Sigmoid colon (tissue), 7 donors: Measurements from ENCODE around the gene PHACTR3. TPM values are rescaled to one million over a fixed set of nuclear protein-coding genes. Genes with fewer than 3 reads are reported as not detected.

Experiments used
- DNase-seq: peaks from one replicate; pipeline ENCODE4 v3.0.0-alpha.2; 2019
- H3K27ac ChIP-seq, 4 donors: fragments of 200-600 bp; sonication (generic); one replicate each; pipeline ENCODE4 v1.5.1; 2016 to 2019; ENCODE audit warnings: mild to moderate bottlenecking in 1 of 4
- H3K27me3 ChIP-seq, 3 donors: fragments of 200-600 bp; sonication (generic); one replicate each; pipeline ENCODE4 v1.5.1; 2019; ENCODE audit warnings: mild to moderate bottlenecking in 1 of 3
- H3K36me3 ChIP-seq, 4 donors: fragments of 200-600 bp; sonication (generic); one replicate each; pipeline ENCODE4 v1.5.1; 2016 to 2019
- H3K4me1 ChIP-seq, 4 donors: fragments of 200-600 bp; sonication (generic); one replicate each; pipeline ENCODE4 v1.5.1; 2017 to 2019
- H3K4me3 ChIP-seq, 4 donors: fragments of 200-600 bp; sonication (generic); one replicate each; pipeline ENCODE4 v1.5.1; 2017 to 2019; ENCODE audit warnings: mild to moderate bottlenecking in 2 of 4, moderate library complexity in 1 of 4
- H3K9me3 ChIP-seq, 4 donors: fragments of 200-600 bp in 3 of 4; sonication (generic) in 3 of 4; one replicate each; pipeline versions ENCODE4 v1.5.1 to v1.6.1; 2013 to 2019
- EP300 ChIP-seq, 4 donors: sonication (generic); formaldehyde crosslinking; IDR thresholded peaks; one replicate each; pipeline ENCODE4 v1.6.1; 2017; ENCODE audit warnings: antibody characterized with exemption in 4 of 4
- POLR2A ChIP-seq, 2 donors: fragments of 450-650 bp; IDR thresholded peaks; one replicate each; pipeline ENCODE4 v1.6.1; 2016; ENCODE audit warnings: antibody characterized with exemption in 2 of 2, mild to moderate bottlenecking in 2 of 2, moderate library complexity in 2 of 2
- POLR2AphosphoS5 ChIP-seq, 4 donors: sonication (generic); formaldehyde crosslinking; IDR thresholded peaks; one replicate each; pipeline ENCODE4 v1.6.1; 2017; ENCODE audit warnings: antibody characterized with exemption in 4 of 4
- WGBS, 2 donors: extraction: QIAGEN DNeasy Blood & Tissue Kit; methylation state at CpG; one replicate each; pipeline ENCODE4 v1.1.7; 2013; 5-methylcytosine and 5-hydroxymethylcytosine counted together
- intact Hi-C: fragments of 100-400 bp; cut with DNase I; formaldehyde crosslinking; loops from one replicate; pipeline ENCODE4 v1.15.1; 2023
- polyA plus RNA-seq, 3 donors: library from polyadenylated mRNA; stranded (reverse); fragments of 200-250 nt; gene quantifications; one replicate each; pipeline ENCODE4 v1.2.3, GENCODE V29; 2013
- total RNA-seq, 4 donors: library from RNA; depleted of rRNA; stranded (reverse); fragments of >200 nt; gene quantifications; one replicate each; pipeline ENCODE4 v1.1.0, GENCODE V29; 2016
- TF ChIP-seq, protein P1 (sequence below), 4 experiments: fragments of 450-650 bp in 3 of 4; fragments of 200-600 bp in 1 of 4; IDR thresholded peaks; one replicate each; pipeline ENCODE4 v1.5.1; 2016 to 2019; ENCODE audit warnings: antibody characterized with exemption in 4 of 4, mild to moderate bottlenecking in 3 of 4, moderate library complexity in 2 of 4
- donor health status: healthy with polysubstance abuse.
- donor health status: Bipolar disorder and iron deficiency.
- donor health status: healthy.

Gene PHACTR3
- total and polyA plus RNA-seq, 7 donors, result under 0.01 to 1.5 (median 0.81) TPM

DNA sequence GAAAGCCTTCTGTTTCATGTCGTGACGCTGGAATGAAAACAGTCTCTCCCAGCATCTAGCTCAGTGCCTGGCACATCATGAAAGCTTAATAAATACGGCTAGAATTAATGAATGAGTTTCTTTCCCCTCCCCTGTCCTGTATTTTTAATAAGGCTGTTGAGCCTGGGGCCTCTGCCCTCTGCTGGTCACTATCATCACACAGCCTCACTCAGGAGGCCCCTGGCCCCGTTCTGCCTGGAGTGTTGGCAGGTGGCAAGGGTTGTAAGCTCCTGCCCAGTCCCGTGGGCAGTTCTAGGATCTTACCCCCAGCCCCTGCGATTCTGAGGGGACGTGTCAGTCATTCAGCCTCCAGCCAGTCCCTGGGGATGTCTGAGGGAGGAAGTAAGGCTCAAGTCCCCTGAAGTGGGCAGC lies 41.4 kb downstream of the PHACTR3 start:
- WGBS, 2 donors, result 63 to 64% methylated on average over 7 of the region's 7 CpGs
- Histone ChIP-seq H3K27me3 (peaks cover 0 to 10% (median 0%) of the 10 kb centered on the region in 3 donors), H3K9me3 (no peaks in the 10 kb centered on the region), H3K4me3 (no peak overlapping the region), H3K4me1 (peaks cover 0 to 7% (median 3%) of the 10 kb centered on the region in 4 donors), H3K36me3 (no peaks in the 10 kb centered on the region), H3K27ac (no peak overlapping the region)
- TF ChIP-seq EP300 (IDR thresholded peaks at IDR 0.05) (no peak), POLR2A (IDR thresholded peaks at IDR 0.05) (no peak), POLR2AphosphoS5 (IDR thresholded peaks at IDR 0.05) (no peak)
- TF ChIP-seq, protein P1, sequence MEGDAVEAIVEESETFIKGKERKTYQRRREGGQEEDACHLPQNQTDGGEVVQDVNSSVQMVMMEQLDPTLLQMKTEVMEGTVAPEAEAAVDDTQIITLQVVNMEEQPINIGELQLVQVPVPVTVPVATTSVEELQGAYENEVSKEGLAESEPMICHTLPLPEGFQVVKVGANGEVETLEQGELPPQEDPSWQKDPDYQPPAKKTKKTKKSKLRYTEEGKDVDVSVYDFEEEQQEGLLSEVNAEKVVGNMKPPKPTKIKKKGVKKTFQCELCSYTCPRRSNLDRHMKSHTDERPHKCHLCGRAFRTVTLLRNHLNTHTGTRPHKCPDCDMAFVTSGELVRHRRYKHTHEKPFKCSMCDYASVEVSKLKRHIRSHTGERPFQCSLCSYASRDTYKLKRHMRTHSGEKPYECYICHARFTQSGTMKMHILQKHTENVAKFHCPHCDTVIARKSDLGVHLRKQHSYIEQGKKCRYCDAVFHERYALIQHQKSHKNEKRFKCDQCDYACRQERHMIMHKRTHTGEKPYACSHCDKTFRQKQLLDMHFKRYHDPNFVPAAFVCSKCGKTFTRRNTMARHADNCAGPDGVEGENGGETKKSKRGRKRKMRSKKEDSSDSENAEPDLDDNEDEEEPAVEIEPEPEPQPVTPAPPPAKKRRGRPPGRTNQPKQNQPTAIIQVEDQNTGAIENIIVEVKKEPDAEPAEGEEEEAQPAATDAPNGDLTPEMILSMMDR (IDR thresholded peaks at IDR 0.05), result no peak
- DNase-seq, result peak; percentile 52
- intact Hi-C loops, result no loop called here

DNA sequence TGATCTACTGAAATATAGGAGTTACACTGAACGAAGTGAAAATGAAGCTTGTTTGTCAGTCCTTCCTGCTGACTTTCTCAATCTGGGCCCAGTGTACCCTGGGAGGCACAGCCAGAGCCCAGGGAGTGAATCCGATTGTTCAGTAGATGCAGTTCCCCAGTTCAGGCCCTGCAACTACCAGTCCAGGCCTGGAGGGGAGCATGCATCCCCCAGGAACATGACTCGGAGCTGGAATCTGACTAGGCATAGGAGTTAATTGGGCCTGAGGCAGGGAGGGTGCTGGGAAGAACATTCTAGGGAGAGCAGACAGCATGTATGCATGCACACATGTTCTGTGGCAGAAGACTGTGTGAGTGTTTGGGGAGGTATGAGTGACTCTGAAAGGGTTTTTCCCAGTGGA lies 42.1 kb downstream of the PHACTR3 start:
- TF ChIP-seq POLR2A (IDR thresholded peaks at IDR 0.05) (no peak), POLR2AphosphoS5 (IDR thresholded peaks at IDR 0.05) (no peak), EP300 (IDR thresholded peaks at IDR 0.05) (no peak)
- TF ChIP-seq, protein P1 (IDR thresholded peaks at IDR 0.05), result no peak
- peak; percentile 18 for DNase-seq
- intact Hi-C loops, result no loop called here
- Histone ChIP-seq H3K27ac (no peak overlapping the region), H3K4me1 (peaks cover 0 to 7% (median 3%) of the 10 kb centered on the region in 4 donors), H3K9me3 (no peaks in the 10 kb centered on the region), H3K36me3 (no peaks in the 10 kb centered on the region), H3K27me3 (peaks cover 0 to 10% (median 0%) of the 10 kb centered on the region in 3 donors), H3K4me3 (no peak overlapping the region)
- WGBS, 2 donors, result 70 to 82% methylated on average over 3 of the region's 3 CpGs

DNA sequence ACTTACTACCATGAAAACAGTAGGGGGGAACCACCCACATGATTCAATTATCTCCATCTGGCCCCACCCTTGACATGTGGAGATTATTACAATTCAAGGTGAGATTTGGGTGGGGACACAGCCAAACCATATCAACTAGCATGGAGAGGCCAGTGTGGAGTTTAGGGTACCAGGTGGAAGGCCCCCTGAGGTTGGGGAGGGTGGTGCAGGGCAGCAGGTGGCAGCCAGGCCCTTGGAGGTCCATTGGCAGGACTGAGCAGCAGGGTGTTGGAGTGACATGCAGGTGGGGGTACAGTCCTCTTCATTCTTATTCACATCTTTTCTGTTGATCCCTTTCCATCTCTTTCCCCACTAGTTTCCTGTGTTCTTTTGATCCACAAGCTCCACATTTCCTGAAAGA lies 42.9 kb downstream of the PHACTR3 start:
- Histone ChIP-seq H3K4me3 (no peak overlapping the region), H3K27ac (no peak overlapping the region), H3K4me1 (peaks cover 0 to 7% (median 3%) of the 10 kb centered on the region in 4 donors), H3K27me3 (peaks cover 0 to 10% (median 0%) of the 10 kb centered on the region in 3 donors), H3K36me3 (no peaks in the 10 kb centered on the region), H3K9me3 (no peaks in the 10 kb centered on the region)
- peak; percentile 15 for DNase-seq
- TF ChIP-seq EP300 (IDR thresholded peaks at IDR 0.05) (no peak), POLR2AphosphoS5 (IDR thresholded peaks at IDR 0.05) (no peak), POLR2A (IDR thresholded peaks at IDR 0.05) (no peak)
- TF ChIP-seq, protein P1 (IDR thresholded peaks at IDR 0.05), result no peak
- intact Hi-C loops, result no loop called here

DNA sequence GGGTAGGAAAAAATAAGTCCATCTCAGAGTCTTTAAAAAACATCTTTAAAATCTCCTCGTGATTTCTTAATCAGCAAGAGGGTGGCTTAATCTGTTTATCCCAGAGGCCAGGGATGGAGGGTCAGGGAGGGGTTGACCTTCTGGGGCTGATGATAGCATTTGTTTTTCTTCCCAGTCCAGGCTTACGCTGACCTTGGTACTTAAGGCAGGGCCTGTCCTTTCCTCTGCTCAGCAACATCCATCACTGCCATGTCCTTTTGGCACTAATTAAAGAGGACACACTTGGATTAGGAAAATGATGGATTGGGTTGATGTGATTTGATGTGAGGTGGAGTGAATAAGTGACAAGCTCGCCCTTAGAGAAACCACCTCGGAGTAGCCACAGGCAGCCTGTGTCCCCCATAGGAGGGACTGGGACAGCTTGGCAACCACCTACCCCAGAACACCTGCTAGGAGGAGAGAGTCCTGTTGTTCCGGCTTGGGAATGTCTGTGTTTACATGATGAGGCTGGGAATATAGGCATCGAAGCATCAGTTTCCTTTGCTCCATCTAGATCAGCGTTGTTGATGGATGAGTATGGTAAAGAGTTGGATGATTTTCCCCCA lies 44.2 kb downstream of the PHACTR3 start:
- Histone ChIP-seq H3K4me1 (peaks cover 0 to 3% (median under 1%) of the 10 kb centered on the region in 4 donors), H3K36me3 (no peaks in the 10 kb centered on the region), H3K9me3 (no peaks in the 10 kb centered on the region), H3K4me3 (no peak overlapping the region), H3K27ac (no peak overlapping the region), H3K27me3 (peaks cover 0 to 10% (median 0%) of the 10 kb centered on the region in 3 donors)
- TF ChIP-seq EP300 (IDR thresholded peaks at IDR 0.05) (no peak), POLR2AphosphoS5 (IDR thresholded peaks at IDR 0.05) (no peak), POLR2A (IDR thresholded peaks at IDR 0.05) (no peak)
- TF ChIP-seq, protein P1 (IDR thresholded peaks at IDR 0.05), result no peak
- intact Hi-C loops, result no loop called here
- 66 to 78% methylated on average over 7 of the region's 7 CpGs for WGBS, 2 donors
- peak; percentile 26 for DNase-seq

DNA sequence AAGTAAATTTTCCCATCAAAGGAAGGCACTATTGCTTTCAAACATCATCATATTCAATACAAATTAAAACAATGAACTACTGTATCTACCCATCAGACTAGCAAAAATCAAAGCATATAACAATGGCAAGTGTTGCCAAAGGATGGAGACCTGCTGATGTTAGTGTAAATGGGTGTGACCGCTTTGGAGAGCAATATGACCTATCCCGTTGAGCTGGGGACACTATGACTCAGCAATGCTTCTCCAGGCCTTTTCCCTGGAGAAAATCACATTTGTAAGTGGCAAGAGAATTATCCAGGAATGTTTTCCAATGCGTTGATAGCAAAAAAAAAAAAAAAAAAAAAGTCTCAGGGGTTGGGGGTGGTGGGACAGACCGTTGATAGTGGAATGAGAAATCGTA lies 46.1 kb downstream of the PHACTR3 start:
- no peak overlapping the region for H3K27ac ChIP-seq
- WGBS, 2 donors, result 55 to 69% methylated on average over 5 of the region's 5 CpGs
- no peaks in the 10 kb centered on the region for H3K4me1 ChIP-seq
- H3K27me3 ChIP-seq, result peaks cover 0 to 10% (median 0%) of the 10 kb centered on the region in 3 donors
- intact Hi-C loops, result no loop called here
- H3K36me3 ChIP-seq, result no peaks in the 10 kb centered on the region
- no peak overlapping the region for H3K4me3 ChIP-seq
- no peak for DNase-seq
- TF ChIP-seq, protein P1 (IDR thresholded peaks at IDR 0.05), result no peak
- TF ChIP-seq POLR2A (IDR thresholded peaks at IDR 0.05) (no peak), POLR2AphosphoS5 (IDR thresholded peaks at IDR 0.05) (no peak), EP300 (IDR thresholded peaks at IDR 0.05) (no peak)
- H3K9me3 ChIP-seq, result no peaks in the 10 kb centered on the region
